PC-3 (cell line): Measurements from ENCODE around the gene SLC25A21. TPM values are rescaled to one million over a fixed set of nuclear protein-coding genes. Genes with fewer than 3 reads are reported as not detected.

Experiments used
- ATAC-seq: fragments of 200-7000 bp; cut with Tn5 transposase; 2 replicates; pipeline ENCODE4 v1.9.1; 2020; ENCODE audit warnings: mild to moderate bottlenecking, moderate library complexity
- BruUV-seq: library from RNA; stranded (reverse); fragments of 400-500 nt; replicated peaks from 2 replicates; lab custom pipeline; 2021; lab: Mats Ljungman, UMichigan
- CTCF ChIA-PET: fragments of 300-600 bp; sonication (Branson Sonifier 250); formaldehyde crosslinking; loops from one replicate; lab custom pipeline; 2022; ENCODE audit warnings: antibody characterized with exemption; lab: Charles Lee
- POLR2A ChIA-PET: fragments of 300-600 bp; sonication (Branson Sonifier 250); formaldehyde crosslinking; loops from one replicate; lab custom pipeline; 2022; ENCODE audit warnings: antibody characterized with exemption; ENCODE audit not compliant: unreplicated experiment; lab: Charles Lee
- DNase-seq: peaks from one replicate; pipeline ENCODE4 v3.0.0-alpha.2; 2015
- H2AFZ ChIP-seq: fragments of 300-600 bp; sonication (generic); 2 replicates; pipeline ENCODE4 v1.6.0; 2016; ENCODE audit warnings: antibody characterized with exemption, low read length
- H3F3A ChIP-seq: fragments of 300-600 bp; sonication (generic); one replicate; pipeline ENCODE4 v1.6.0; 2017; ENCODE audit warnings: antibody characterized with exemption, low read length, control low read depth, mild to moderate bottlenecking; ENCODE audit not compliant: unreplicated experiment
- H3K27ac ChIP-seq: fragments of 300-600 bp; sonication (generic); 2 replicates; pipeline ENCODE4 v1.5.1; 2016; ENCODE audit warnings: mild to moderate bottlenecking, low read length
- H3K27me3 ChIP-seq: fragments of 300-600 bp; sonication (generic); 2 replicates; pipeline ENCODE4 v1.6.1; 2016; ENCODE audit warnings: low read length, mixed read lengths
- H3K36me3 ChIP-seq: fragments of 300-600 bp; sonication (generic); 2 replicates; pipeline ENCODE4 v1.6.1; 2016; ENCODE audit warnings: low read depth, mixed run types, low read length, mixed read lengths
- H3K4me1 ChIP-seq: fragments of 300-600 bp; sonication (generic); 2 replicates; pipeline ENCODE4 v1.5.1; 2016; ENCODE audit warnings: low read length; ENCODE audit not compliant: insufficient read depth
- H3K4me2 ChIP-seq: fragments of 300-600 bp; sonication (generic); 2 replicates; pipeline ENCODE4 v1.6.0; 2016; ENCODE audit warnings: low read length
- H3K4me3 ChIP-seq: fragments of 300-600 bp; sonication (generic); 2 replicates; pipeline ENCODE4 v1.5.1; 2016; ENCODE audit warnings: mild to moderate bottlenecking, low read length, mixed read lengths
- H3K79me2 ChIP-seq: fragments of 300-600 bp; sonication (generic); 2 replicates; pipeline ENCODE4 v1.6.1; 2017; ENCODE audit warnings: low read length, mixed read lengths
- H3K9ac ChIP-seq: fragments of 300-600 bp; sonication (generic); 2 replicates; pipeline ENCODE4 v1.6.0; 2016; ENCODE audit warnings: mild to moderate bottlenecking, low read length
- H3K9me2 ChIP-seq: fragments of 300-600 bp; sonication (generic); replicated peaks from 2 replicates; pipeline ENCODE4 v1.6.1; 2016; ENCODE audit warnings: mixed run types, low read length, mixed read lengths
- H3K9me3 ChIP-seq: fragments of 300-600 bp; sonication (generic); 2 replicates; pipeline ENCODE4 v1.6.1; 2016; ENCODE audit warnings: low read length, mixed read lengths
- H4K20me1 ChIP-seq: fragments of 300-600 bp; sonication (generic); 2 replicates; pipeline ENCODE4 v1.6.1; 2016; ENCODE audit warnings: low read length, mixed read lengths
- EZH2 ChIP-seq: fragments of 300-600 bp; sonication (generic); IDR thresholded peaks from one replicate; pipeline ENCODE4 v1.6.1; 2017; ENCODE audit warnings: antibody characterized with exemption, mild to moderate bottlenecking, low read length; ENCODE audit not compliant: unreplicated experiment
- EZH2phosphoT487 ChIP-seq: fragments of 300-600 bp; sonication (generic); IDR thresholded peaks from 2 replicates; pipeline ENCODE4 v1.6.1; 2018; ENCODE audit warnings: mild to moderate bottlenecking, antibody characterized with exemption, low read length, borderline replicate concordance
- intact Hi-C: fragments of 100-400 bp; cut with micrococcal nuclease; formaldehyde crosslinking; loops from 2 replicates; pipeline ENCODE4 v1.9.0; 2023
- total RNA-seq: library from RNA; depleted of rRNA; stranded (reverse); fragments of >200 nt; gene quantifications from 2 replicates; pipeline ENCODE4 v1.2.3, GENCODE V29; 2014
- TF ChIP-seq, protein P1 (sequence below): fragments of 300-600 bp; sonication (generic); conservative IDR thresholded peaks from 2 replicates; pipeline ENCODE4 v1.5.1; 2017; ENCODE audit warnings: antibody characterized with exemption, low read depth, mild to moderate bottlenecking, low read length

SLC25A21 gene
- total RNA-seq, 1 experiment from 2014 or later = 0.87 TPM

GRCh38 chr14:36663404-36664321 lies 508.7 kb downstream of the SLC25A21 start:
- Histone ChIP-seq H3K4me1 (peaks cover 29% of the 10 kb centered on the region), H3K27me3 (no peaks in the 10 kb centered on the region), H2AFZ (peak overlapping the region; percentile 71), H3K9me3 (no peaks in the 10 kb centered on the region), H3K4me2 (peak overlapping the region; percentile 96), H3F3A (no peaks in the 10 kb centered on the region), H3K36me3 (0 out of 2 replicates have a peak, but pooled peaks cover 3% of the 10 kb centered on the region), H3K9ac (peak overlapping the region; percentile 92), H4K20me1 (no peaks in the 10 kb centered on the region), H3K9me2 (no peaks in the 10 kb centered on the region), H3K4me3 (peak overlapping the region; percentile 89), H3K79me2 (peaks cover 65% of the 10 kb centered on the region), H3K27ac (peak overlapping the region; percentile 77)
- TF ChIP-seq EZH2 (no peak), EZH2phosphoT487 (no peak)
- TF ChIP-seq, protein P1, sequence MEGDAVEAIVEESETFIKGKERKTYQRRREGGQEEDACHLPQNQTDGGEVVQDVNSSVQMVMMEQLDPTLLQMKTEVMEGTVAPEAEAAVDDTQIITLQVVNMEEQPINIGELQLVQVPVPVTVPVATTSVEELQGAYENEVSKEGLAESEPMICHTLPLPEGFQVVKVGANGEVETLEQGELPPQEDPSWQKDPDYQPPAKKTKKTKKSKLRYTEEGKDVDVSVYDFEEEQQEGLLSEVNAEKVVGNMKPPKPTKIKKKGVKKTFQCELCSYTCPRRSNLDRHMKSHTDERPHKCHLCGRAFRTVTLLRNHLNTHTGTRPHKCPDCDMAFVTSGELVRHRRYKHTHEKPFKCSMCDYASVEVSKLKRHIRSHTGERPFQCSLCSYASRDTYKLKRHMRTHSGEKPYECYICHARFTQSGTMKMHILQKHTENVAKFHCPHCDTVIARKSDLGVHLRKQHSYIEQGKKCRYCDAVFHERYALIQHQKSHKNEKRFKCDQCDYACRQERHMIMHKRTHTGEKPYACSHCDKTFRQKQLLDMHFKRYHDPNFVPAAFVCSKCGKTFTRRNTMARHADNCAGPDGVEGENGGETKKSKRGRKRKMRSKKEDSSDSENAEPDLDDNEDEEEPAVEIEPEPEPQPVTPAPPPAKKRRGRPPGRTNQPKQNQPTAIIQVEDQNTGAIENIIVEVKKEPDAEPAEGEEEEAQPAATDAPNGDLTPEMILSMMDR = no peak
- ATAC-seq = peak; percentile 0; the same call in 1 of the 2 replicates
- intact Hi-C loops = loop anchor here (1.0 to 5.0 kb wide), 3 partner anchors 37 to 535 kb away; no protein-coding TSS in a partner anchor
- ChIA-PET CTCF (no interaction called here), POLR2A (no interaction called here)
- peak; percentile 37 for DNase-seq
- no TSS peak for BruUV-seq

- no peaks in the 10 kb centered on the region for H3K27me3 ChIP-seq
- CTCF ChIA-PET = interaction anchor here (0.6 kb wide), 1 partner anchor 364 kb away, joined by 3 read pairs; no protein-coding TSS in a partner anchor
- POLR2A ChIA-PET = interaction anchor here (0.6 kb wide), 2 partner anchors 282 to 455 kb away, joined by 3 to 5 read pairs; no protein-coding TSS in a partner anchor
These were observed 509.6 kb downstream of the SLC25A21 start for GRCh38 chr14:36662543-36663403.

More at GRCh38 chr14:36662543-36663403, 509.6 kb downstream of the SLC25A21 start:
- ATAC-seq = peak; percentile 8
- H4K20me1 ChIP-seq = no peaks in the 10 kb centered on the region
- no peaks in the 10 kb centered on the region for H3K9me2 ChIP-seq
- BruUV-seq = TSS peak; percentile 36
- peak overlapping the region; percentile 71 for H2AFZ ChIP-seq
- H3K27ac ChIP-seq = peak overlapping the region; percentile 77
- peaks cover 33% of the 10 kb centered on the region for H3K4me1 ChIP-seq
- TF ChIP-seq, protein P1 = no peak
- no peak for TF ChIP-seq EZH2phosphoT487
- TF ChIP-seq EZH2 = no peak
- intact Hi-C loops = loop anchor here (5.0 kb wide), 1 partner anchor 345 kb away; no protein-coding TSS in a partner anchor
- peak overlapping the region; percentile 96 for H3K4me2 ChIP-seq
- peak; percentile 69 for DNase-seq
- H3K9ac ChIP-seq = peak overlapping the region; percentile 92
- H3F3A ChIP-seq = no peaks in the 10 kb centered on the region
- peak overlapping the region; percentile 89 for H3K4me3 ChIP-seq
- H3K79me2 ChIP-seq = peaks cover 57% of the 10 kb centered on the region
- H3K36me3 ChIP-seq = 0 out of 2 replicates have a peak, but pooled peaks cover 3% of the 10 kb centered on the region
- no peaks in the 10 kb centered on the region for H3K9me3 ChIP-seq
